HG03175 (cell line): ENCODE data around the gene ANKH.

ENCODE experiments used
- ATAC-seq: cut with Tn5 transposase; IDR thresholded peaks from one replicate; pipeline ENCODE4 v1.9.1; 2021; ENCODE audit warnings: mild to moderate bottlenecking, moderate library complexity; ENCODE audit not compliant: unreplicated experiment

Gene ANKH

GRCh38 chr5:14767053-14767452 is 104.5 kb downstream of the ANKH start:
- no peak for ATAC-seq

DNA sequence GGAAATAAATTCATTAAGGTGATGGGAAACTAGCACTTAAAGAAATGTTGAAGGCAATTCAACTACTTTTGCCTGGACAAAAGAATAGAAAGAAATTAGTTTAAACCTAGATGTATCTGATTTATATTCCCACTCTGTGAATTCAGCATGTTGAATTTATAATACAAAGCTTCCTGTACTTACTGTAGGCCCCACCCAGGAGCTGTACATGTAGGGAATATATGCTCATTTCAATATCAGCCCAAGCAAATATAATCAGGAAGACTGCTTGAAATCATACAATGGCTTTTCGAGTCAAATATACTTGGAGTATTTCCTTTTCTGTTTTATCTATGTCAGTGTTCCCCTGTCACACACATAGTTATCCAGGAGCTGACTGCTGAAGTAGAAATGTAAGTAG is 105.0 kb downstream of the ANKH start:
- ATAC-seq = no peak

DNA sequence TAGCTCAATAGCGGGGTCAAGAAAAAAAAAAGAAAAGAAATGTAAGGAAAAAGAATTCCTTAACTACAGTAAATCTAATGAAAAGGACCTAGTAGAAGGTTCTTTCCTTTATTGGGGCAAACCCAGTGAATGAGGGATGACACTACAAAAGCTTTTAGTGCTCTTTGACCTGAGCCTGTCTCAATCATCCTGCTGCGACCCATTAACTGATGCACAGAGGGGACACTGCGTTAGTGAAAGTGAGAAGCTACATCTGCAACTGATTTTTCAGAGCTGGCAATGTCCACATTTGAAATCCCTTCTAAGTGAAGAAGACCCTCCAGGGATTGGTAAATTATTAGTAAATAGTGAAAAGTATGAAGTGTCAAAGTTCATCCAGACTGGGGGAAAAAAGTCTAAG is 106.0 kb downstream of the ANKH start:
- no peak for ATAC-seq

DNA sequence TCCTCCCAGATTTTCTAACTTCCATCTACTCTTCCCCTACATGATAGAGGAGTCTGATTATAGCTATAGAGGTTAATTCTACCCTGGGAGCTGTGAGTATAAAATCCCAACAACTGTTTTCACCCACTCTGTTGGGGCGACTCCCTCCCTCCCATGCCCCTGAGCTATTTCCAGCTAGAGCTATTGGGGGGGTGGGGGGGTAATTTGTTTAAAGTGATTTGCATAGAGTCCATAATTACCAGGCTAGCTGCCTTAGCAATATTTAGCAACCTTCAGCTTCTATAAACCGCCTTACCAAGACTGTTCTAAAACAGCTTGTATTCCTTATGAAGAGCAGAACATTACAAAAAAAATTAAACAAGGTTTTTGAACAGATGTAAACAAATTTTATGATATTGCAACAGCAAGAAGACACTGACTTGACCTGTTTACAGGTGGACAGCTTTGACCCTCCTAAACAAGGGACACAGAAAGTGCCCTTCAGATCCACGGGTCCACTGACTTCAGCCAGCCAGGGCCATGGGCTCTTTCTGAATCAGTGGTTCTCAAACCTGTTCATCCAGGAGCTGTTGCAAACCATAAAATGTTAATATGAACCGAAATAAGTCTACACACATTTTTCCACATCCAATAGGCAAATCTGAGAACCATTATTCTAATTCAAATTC is 108.9 kb downstream of the ANKH start:
- ATAC-seq = no peak

DNA sequence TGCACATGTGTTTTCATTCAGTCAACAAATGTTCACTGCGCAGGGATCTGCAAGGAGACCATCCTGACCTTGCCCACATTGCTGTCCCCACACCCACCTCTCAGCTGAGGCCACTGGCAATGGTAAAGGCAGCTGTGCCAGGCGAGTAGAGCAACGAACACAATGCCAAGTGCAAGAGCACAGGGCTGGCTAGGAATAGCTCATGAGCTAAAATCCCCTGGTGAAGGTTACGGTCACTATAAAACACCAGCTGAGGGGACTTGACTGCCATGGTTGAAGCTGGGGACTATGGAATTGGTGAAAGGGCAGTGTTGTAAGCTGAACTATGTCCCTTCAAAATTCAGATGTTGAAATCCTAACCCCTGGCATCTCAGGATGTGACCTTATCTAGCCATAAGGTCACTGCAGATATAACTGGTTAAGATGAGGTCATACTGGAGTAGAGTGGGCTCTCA is 111.0 kb downstream of the ANKH start:
- ATAC-seq = no peak

GRCh38 chr5:14759744-14760547 is 111.6 kb downstream of the ANKH start:
- no peak for ATAC-seq

GRCh38 chr5:14757850-14758249 is 113.7 kb downstream of the ANKH start:
- ATAC-seq = no peak

GRCh38 chr5:14756478-14756877 is 115.1 kb downstream of the ANKH start:
- no peak for ATAC-seq

DNA sequence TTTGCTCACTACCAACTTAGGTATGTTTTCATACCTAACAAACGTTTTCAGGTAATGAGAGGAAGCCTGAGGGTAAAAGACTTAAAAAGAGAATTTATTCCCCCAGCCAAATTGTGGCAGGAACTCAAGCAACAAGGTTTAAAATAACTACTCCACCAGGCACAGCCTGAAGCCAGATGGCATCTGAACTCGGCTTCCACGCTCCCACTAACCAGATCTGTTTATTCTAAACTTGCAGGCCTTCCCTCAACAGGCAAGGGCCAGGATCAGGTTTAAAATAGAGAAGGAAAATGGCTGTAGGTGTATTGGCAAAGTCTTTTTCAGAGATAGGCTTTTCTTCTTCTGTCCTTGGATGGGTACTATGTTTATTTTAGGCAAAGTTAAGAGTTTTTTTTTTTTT is 117.6 kb downstream of the ANKH start:
- ATAC-seq = no peak

GRCh38 chr5:14753292-14753691 is 118.3 kb downstream of the ANKH start:
- ATAC-seq = no peak

DNA sequence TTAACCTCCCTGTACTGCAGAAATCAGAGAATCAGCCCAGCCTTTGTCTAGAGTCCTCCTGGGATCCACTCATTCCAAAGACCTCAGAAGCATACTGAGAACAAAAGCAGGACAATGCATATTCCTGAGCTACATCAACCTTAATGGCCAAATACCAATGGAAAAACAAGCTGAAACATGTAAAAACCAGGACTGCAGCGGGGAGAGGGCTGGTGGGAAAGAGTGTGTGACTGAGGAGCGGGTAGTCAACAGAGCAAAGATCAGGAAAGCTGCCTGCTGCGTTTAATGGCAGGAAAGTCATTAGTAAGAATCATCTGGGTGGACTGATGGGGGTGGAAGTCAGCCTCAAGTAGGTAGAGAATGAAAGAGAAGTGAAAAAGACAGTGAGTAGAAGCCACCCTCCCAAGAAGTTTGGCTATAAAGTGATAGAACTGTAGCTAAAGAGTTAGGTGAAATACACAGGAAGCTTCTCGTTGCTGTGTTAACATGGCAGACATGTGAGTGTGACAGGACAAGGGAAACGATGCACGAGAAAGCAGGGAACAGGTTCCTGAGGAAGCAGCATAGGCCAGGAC is 119.0 kb downstream of the ANKH start:
- no peak for ATAC-seq

- ATAC-seq = no peak
These were observed 120.9 kb downstream of the ANKH start for GRCh38 chr5:14750712-14751111.

GRCh38 chr5:14749579-14750101 is 121.9 kb downstream of the ANKH start:
- no peak for ATAC-seq

- ATAC-seq = no peak
These were observed 123.2 kb downstream of the ANKH start for GRCh38 chr5:14748180-14748900.

GRCh38 chr5:14745753-14746152 is 125.8 kb downstream of the ANKH start:
- no peak for ATAC-seq

DNA sequence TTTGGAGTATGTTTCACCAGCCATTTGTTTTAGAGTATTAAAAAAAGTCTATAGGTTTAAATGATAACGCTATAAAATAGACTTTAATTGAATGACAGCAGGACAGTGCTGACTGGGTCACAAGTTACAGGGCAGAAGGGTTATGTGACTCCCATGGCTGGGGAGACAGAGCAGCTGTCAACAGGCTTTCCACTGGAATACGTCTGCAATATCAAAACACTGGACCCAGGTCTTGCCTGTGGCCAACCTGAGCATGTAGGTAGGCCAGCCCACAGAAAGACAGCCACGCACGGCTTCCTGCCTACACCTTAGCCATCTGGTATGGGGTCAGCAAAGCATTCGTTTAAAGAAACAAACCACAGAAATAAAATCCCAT is 126.4 kb downstream of the ANKH start:
- no peak for ATAC-seq

DNA sequence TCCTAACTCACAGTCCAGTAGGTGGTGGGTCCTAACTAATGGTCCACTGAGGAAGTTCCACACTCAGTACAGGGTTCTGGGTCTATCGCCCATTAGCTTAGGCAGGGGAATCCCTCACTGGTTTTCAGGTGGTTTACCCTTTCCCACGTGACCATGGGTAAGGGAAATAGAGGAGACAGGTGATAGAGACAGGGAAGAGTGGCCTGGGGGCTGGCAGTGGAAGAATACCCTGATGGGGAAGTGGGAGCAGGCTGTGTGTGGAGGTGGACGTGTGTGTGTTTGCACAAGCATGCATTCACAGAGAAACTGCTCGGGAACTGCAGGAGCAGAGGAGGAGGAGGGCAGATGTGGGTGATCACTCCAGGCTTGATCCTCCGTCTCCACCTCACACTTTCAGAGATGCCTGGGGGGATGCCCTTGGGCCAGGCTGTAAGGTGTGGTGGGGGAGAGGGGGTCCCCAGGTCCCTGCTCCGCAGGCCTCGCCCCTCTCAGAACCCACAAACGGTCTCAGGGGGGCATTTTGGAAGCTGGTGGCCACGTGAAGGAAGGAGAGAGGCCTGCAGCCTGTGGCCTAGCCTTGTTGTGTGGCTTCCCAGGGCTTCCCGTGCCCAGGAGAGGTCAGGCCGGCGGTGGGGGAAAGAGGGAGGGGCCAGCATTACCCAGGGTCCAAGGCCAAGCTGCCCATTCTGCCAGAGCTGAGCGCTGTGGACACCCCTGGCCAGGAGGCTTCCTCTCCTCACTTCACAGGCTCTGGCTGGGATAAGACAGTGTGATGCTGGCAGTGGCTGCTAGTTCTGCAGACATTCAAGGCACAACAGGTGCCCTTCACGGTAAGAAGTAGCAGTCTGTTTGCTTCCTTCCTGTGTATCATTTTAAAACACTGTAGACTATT is 127.0 kb downstream of the ANKH start:
- ATAC-seq = no peak

DNA sequence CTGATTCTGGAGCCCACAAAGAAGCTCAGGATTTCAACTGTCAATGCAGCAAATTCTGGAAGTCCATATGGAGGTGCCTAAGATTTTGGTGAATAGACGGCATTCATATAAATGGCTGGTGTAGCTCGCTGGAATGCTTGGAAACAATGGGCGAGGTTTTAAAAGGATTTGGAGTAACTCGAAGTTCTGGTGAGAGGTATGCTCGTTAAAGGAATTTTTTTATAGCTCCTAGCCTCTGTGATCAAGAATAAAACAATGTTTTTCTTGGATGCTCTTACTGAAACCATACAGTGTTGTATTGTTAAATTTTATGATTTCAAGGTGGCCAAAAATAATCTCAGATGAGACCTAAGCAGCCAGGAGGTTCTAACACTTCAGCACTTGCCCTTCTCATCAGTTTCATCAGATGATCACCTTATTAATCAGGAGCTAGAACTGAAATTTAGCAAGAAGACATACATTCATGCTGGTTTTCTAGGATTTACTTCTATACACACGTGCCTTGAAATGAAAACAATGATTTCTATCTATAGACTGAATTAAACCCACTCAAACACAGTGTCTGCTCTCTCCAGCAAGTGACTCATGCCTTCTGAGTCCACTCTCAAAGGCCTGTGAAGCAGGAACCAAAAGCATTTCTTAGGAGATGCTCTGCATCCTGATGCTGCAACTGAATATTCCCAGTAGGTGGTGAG is 127.8 kb downstream of the ANKH start:
- ATAC-seq = no peak

DNA sequence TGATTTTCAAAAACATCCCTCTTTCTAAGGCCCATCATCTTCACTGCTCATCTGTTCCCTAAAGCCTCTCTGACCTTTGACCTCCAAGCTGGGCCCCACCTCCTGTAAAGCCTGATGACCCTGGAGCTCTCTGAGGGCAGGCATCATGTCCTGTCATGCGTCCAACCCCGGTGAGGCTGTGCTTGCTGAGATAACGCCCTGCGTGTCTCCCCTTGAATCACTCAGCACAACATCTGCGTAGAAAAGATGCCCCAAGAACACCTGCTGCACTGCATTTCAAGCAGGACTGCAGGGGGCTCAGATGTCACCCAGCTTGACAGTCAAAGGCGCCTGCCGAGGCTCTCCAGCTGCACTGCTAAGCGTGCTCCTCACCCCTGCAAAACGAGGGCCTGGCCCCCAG is 129.1 kb downstream of the ANKH start:
- no peak for ATAC-seq
